HCT116 (cell line): ENCODE measurements around the gene CASKIN2. TPM values are rescaled to one million over a fixed set of nuclear protein-coding genes. Genes with fewer than 3 reads are reported as not detected.
A peak's percentile ranks its signal among the peaks of the same experiment; 100 is the strongest.
"Not testable (repeated sequence)": the region's sequence is repeated elsewhere in the genome, so short reads cannot be mapped to it uniquely, and the experiment has no call there.

Experiments
- ATAC-seq: fragments of 200-7000 bp; cut with Tn5 transposase; 2 replicates; pipeline ENCODE4 v1.9.1; 2020; ENCODE audit warnings: mild to moderate bottlenecking, moderate library complexity
- BruUV-seq: library from RNA; stranded (reverse); fragments of 400-500 nt; replicated peaks from 2 replicates; lab custom pipeline; 2021; lab: Mats Ljungman, UMichigan
- CTCF ChIA-PET: fragments of 300-600 bp; sonication (Branson Sonifier 250); formaldehyde crosslinking; loops from one replicate; lab custom pipeline; 2021; ENCODE audit warnings: antibody characterized with exemption; lab: Charles Lee
- POLR2A ChIA-PET: fragments of 300-600, 350-600 bp; sonication (Branson Sonifier 250); formaldehyde crosslinking; loops from one replicate; lab custom pipeline; 2021; ENCODE audit warnings: antibody characterized with exemption; lab: Charles Lee
- RAD21 ChIA-PET, 2 experiments: fragments of 300-600 bp; sonication (Branson Sonifier 250); formaldehyde crosslinking; loops; one replicate each; lab custom pipeline; 2023; ENCODE audit warnings: low total read pairs in 2 of 2; ENCODE audit not compliant: uncharacterized antibody in 2 of 2, unreplicated experiment in 2 of 2, low non-redundant PET in 1 of 2; lab: Charles Lee
- DNase-seq: peaks from one replicate; pipeline ENCODE4 v3.0.0-alpha.2; 2010; ENCODE audit warnings: low read depth, low spot score
- H2AFZ ChIP-seq: fragments of 200-600 bp; shearing (Covaris generic), sonication (generic); 2 replicates; pipeline ENCODE4 v1.6.1; 2017; ENCODE audit warnings: low read depth, mixed run types, mixed read lengths, antibody characterized with exemption, low read length; ENCODE audit not compliant: poor library complexity, severe bottlenecking
- H3K27ac ChIP-seq: 2 replicates; pipeline ENCODE4 v1.5.1; 2012; ENCODE audit warnings: low read depth, low read length
- H3K27me3 ChIP-seq: fragments of 200-600 bp; sonication (generic); 2 replicates; pipeline ENCODE4 v1.6.1; 2016; ENCODE audit warnings: mixed run types, low read length, mixed read lengths; ENCODE audit not compliant: insufficient read depth
- H3K36me3 ChIP-seq, 2 experiments: fragments of 200-500 bp in 1 of 2; fragments of 200-600 bp in 1 of 2; sonication (Bioruptor generic) in 1 of 2; sonication (generic) in 1 of 2; 2 replicates each; pipeline versions ENCODE4 v1.5.1 to v1.6.1; 2014 to 2016; ENCODE audit warnings: low read length in 2 of 2, inconsistent platforms in 1 of 2, mixed read lengths in 1 of 2, mixed run types in 1 of 2; ENCODE audit not compliant: insufficient read depth in 2 of 2, control insufficient read depth in 1 of 2
- H3K4me1 ChIP-seq, 2 experiments: fragments of 200-600 bp in 1 of 2; sonication (generic) in 1 of 2; 2 replicates each; pipeline versions ENCODE4 v1.5.1 to v1.6.1; 2012 to 2017; ENCODE audit warnings: low read length in 2 of 2, inconsistent platforms in 1 of 2, mild to moderate bottlenecking in 1 of 2, mixed read lengths in 1 of 2, mixed run types in 1 of 2, moderate library complexity in 1 of 2; ENCODE audit not compliant: insufficient read depth in 2 of 2, control insufficient read depth in 1 of 2
- H3K4me2 ChIP-seq: fragments of 200-600 bp; sonication (generic); 2 replicates; pipeline ENCODE4 v1.6.1; 2017; ENCODE audit warnings: mixed run types, low read length, mixed read lengths
- H3K4me3 ChIP-seq, 2 experiments: fragments of 200-600 bp in 1 of 2; sonication (generic) in 1 of 2; replicated peaks in 1 of 2; 2 replicates each; pipeline ENCODE4 v1.5.1; 2011 to 2016; ENCODE audit warnings: low read length in 2 of 2, control low read depth in 1 of 2, low read depth in 1 of 2, mild to moderate bottlenecking in 1 of 2, mixed read lengths in 1 of 2, mixed run types in 1 of 2
- H3K79me2 ChIP-seq: fragments of 200-600 bp; sonication (generic); 2 replicates; pipeline ENCODE4 v1.6.1; 2017; ENCODE audit warnings: mild to moderate bottlenecking, mixed run types, low read length, moderate library complexity, mixed read lengths; ENCODE audit not compliant: insufficient read depth
- H3K9ac ChIP-seq: fragments of 200-600 bp; sonication (generic); 2 replicates; pipeline ENCODE4 v1.6.1; 2016; ENCODE audit warnings: low read length, mixed read lengths
- H3K9me2 ChIP-seq: fragments of 200-600 bp; sonication (generic), shearing (Covaris generic); 2 replicates; pipeline ENCODE4 v1.6.1; 2017; ENCODE audit warnings: mixed run types, mild to moderate bottlenecking, moderate library complexity; ENCODE audit not compliant: insufficient read depth
- H3K9me3 ChIP-seq, 2 experiments: fragments of 200-500 bp in 1 of 2; fragments of 200-600 bp in 1 of 2; sonication (Bioruptor generic) in 1 of 2; sonication (generic) in 1 of 2; 2 replicates each; pipeline ENCODE4 v1.6.1; 2014 to 2017; ENCODE audit warnings: low read length in 2 of 2, mixed read lengths in 2 of 2, inconsistent platforms in 1 of 2, low read depth in 1 of 2, mild to moderate bottlenecking in 1 of 2, mixed run types in 1 of 2, moderate library complexity in 1 of 2; ENCODE audit not compliant: control insufficient read depth in 1 of 2, insufficient read depth in 1 of 2
- H4K20me1 ChIP-seq: fragments of 200-600 bp; sonication (generic), shearing (Covaris generic); 2 replicates; pipeline ENCODE4 v1.6.1; 2017; ENCODE audit warnings: mixed run types, mild to moderate bottlenecking, moderate library complexity; ENCODE audit not compliant: insufficient read depth
- CEBPB ChIP-seq: IDR thresholded peaks from 2 replicates; pipeline ENCODE4 v1.6.1; 2012; ENCODE audit warnings: low read depth
- CTCF ChIP-seq, 3 experiments: fragments of 200-600 bp in 1 of 3; sonication (generic) in 1 of 3; IDR thresholded peaks in 2 of 3; conservative IDR thresholded peaks in 1 of 3; 2 replicates each; pipeline ENCODE4 v1.5.1; 2012 to 2017; ENCODE audit warnings: low read depth in 2 of 3, low read length in 2 of 3, antibody characterized with exemption in 1 of 3, borderline replicate concordance in 1 of 3, control low read depth in 1 of 3, mild to moderate bottlenecking in 1 of 3, mixed read lengths in 1 of 3, mixed run types in 1 of 3, moderate library complexity in 1 of 3; ENCODE audit not compliant: insufficient read depth in 1 of 3
- RAD21 ChIP-seq: IDR thresholded peaks from 2 replicates; pipeline ENCODE4 v1.6.1; 2012; ENCODE audit warnings: low read depth, mild to moderate bottlenecking
- intact Hi-C: fragments of 100-400 bp; cut with micrococcal nuclease; formaldehyde crosslinking; loops from 2 replicates; pipeline ENCODE4 v1.10.0; 2022
- total RNA-seq: library from RNA; stranded (reverse); gene quantifications from one replicate; pipeline ENCODE4 v1.2.1, GENCODE V29; 2021; ENCODE audit not compliant: unreplicated experiment

The CASKIN2 gene
- total RNA-seq, 1 experiment from 2014 or later: 38.4 TPM

DNA sequence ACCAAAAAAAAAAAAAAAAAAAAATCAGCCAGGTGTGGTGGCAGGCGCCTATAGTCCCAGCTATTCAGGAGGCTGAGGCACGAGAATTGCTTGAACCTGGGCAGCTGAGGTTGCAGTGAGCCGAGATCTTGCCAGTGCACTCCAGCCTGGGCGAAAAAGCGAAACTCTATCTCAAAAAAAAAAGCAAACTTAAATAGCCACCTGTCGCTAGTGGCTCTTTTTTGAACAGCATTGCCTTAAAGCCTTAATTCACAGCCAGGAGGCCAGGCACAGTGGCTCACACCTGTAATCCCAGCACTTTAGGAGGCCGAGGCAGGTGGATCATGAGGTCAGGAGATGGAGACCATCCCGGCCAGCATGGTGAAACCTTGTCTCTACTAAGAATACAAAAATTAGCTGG is 5.1 kb upstream of the CASKIN2 start:
- H2AFZ ChIP-seq, RAD21 ChIA-PET: not testable (repeated sequence)

DNA sequence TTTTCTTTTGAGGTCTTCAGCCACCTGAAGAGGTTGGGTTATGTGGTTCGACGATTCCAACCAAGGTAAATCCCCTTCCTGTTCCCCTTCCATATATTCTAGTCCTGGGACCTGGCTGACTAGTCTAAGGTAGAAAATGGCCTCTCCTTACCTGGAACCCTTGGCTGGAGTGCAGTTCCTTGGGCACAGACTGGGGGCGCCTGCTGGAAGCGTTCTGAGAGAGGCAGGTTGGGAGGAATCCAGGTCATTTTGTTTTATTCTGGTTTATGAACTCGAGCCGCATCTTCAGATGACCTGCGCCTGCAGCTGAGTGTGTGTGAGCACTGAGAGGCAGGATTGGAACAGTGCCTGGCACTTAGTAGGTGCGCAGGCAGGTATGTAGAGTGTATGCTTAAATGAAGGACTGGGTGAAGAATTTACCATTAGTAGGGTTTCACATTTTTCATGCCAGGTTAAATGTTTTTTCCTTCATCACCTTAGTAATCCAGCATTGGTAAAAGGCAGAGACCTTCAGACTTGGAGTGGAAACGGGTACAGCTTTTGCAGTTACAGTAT is 3.7 kb upstream of the CASKIN2 start:
- H2AFZ ChIP-seq: no peak overlapping the region
- no peak overlapping the region for H3K4me3 ChIP-seq
- H3K9ac ChIP-seq: no peak overlapping the region
- H3K4me1 ChIP-seq: peaks cover 14 to 38% of the 10 kb centered on the region in 2 experiments
- peak; percentile 50 for TF ChIP-seq RAD21
- TF ChIP-seq CTCF (IDR thresholded peaks at IDR 0.05 in 2 of 3, conservative IDR thresholded peaks at IDR 0.05 in 1 of 3; ENCODE audit: borderline replicate concordance in 1 of 3, insufficient read depth in 1 of 3, low read depth in 2 of 3, low read length in 2 of 3): peak; percentile 14 to 59 (median 46); a peak in 4 of 6 replicates
- TF ChIP-seq CEBPB: no peak
- ChIA-PET POLR2A (interaction anchor here (0.5 kb wide), 1 partner anchor 36 kb away, joined by 3 read pairs; no protein-coding TSS in a partner anchor), CTCF (no interaction called here), RAD21 (no interaction called here)
- H3K36me3 ChIP-seq: peaks cover 16 to 42% of the 10 kb centered on the region in 2 experiments
- no peaks in the 10 kb centered on the region for H3K27me3 ChIP-seq
- H3K9me3 ChIP-seq: no peaks in the 10 kb centered on the region
- ATAC-seq: no peak
- intact Hi-C loops: loop anchor here (5.0 to 10.0 kb wide), 4 partner anchors 83 to 247 kb away; partner anchors contain the start of genes MIF4GD and SMIM5
- no peak overlapping the region for H3K27ac ChIP-seq
- H3K9me2 ChIP-seq: no peaks in the 10 kb centered on the region
- no TSS peak for BruUV-seq
- H4K20me1 ChIP-seq: no peaks in the 10 kb centered on the region
- no peak for DNase-seq
- peaks cover 39% of the 10 kb centered on the region for H3K79me2 ChIP-seq
- H3K4me2 ChIP-seq: no peak overlapping the region

More for the DNA sequence above, 5.1 kb upstream of the CASKIN2 start:
- peaks cover 29% of the 10 kb centered on the region for H3K79me2 ChIP-seq
- H3K4me3 ChIP-seq, H3K27me3 ChIP-seq, intact Hi-C loops, H3K9me2 ChIP-seq, BruUV-seq, DNase-seq, H4K20me1 ChIP-seq, ATAC-seq, H3K4me2 ChIP-seq, H3K27ac ChIP-seq, H3K9me3 ChIP-seq, POLR2A ChIA-PET, H3K9ac ChIP-seq: not testable (repeated sequence)
- H3K36me3 ChIP-seq: peaks cover 16 to 42% of the 10 kb centered on the region in 2 experiments
- peaks cover 14 to 42% of the 10 kb centered on the region in 2 experiments for H3K4me1 ChIP-seq
- CTCF ChIA-PET: interaction anchor here (0.5 kb wide), 1 partner anchor 23 kb away, joined by 3 read pairs; no protein-coding TSS in a partner anchor
